Adipose tissue (tissue), 3 donors: ENCODE data around the gene ITGA3. TPM values are rescaled to one million over a fixed set of nuclear protein-coding genes. Genes with fewer than 3 reads are reported as not detected.

Source experiments
- H3K27ac ChIP-seq: one replicate; pipeline ENCODE4 v1.5.1; 2013; ENCODE audit warnings: low read depth, low read length
- WGBS, 3 donors: extraction: QIAGEN DNeasy Blood & Tissue Kit; methylation state at CpG; one replicate each; pipeline ENCODE4 v1.1.7; 2013; 5-methylcytosine and 5-hydroxymethylcytosine counted together
- polyA plus RNA-seq, 3 donors: library from polyadenylated mRNA; stranded (reverse); fragments of 200-250 nt; gene quantifications; one replicate each; pipeline ENCODE4 v1.2.3, GENCODE V29; 2013
- donor health status: healthy with polysubstance abuse.
- donor health status: Bipolar disorder and iron deficiency.
- donor health status: healthy.

The ITGA3 gene
- polyA plus RNA-seq, 3 donors = 13.2 to 19.1 (median 13.4) TPM

DNA sequence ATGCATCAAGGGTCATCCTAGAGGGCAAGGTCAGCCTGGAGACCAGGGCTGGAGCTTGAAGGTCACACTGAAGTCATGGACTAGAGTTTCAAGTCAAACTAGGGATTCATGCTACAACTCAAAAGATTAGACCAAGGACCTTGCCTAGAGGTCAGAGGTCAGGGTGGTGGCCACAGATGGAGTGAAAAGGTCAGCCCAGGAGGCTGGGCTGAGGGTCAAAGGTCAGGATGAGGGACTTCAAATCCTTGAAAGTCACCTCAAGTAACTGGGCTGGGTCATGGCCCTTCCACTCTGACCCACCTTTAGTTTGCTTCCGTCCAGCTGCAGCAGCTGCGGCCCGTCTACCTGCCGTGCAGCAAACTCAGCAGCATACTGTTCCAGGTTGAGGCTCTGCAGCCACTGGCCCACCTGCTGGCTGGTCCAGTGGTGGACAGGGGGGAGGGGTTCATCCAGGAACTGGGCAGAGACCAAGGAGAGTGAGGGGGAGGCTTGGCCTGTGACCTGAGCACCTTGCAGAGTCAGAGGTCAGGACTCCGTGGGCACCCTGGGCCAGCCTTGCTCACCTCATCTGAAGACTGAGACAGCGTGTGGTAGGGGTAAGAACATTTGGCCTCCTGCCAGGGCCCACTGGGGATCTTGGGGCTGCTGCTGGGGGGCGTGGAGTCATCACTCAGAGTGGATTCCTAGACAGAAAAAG is 57.9 kb downstream of the ITGA3 start:
- H3K27ac ChIP-seq = no peak overlapping the region
- WGBS, 3 donors = 81 to 85% (median 82%) methylated on average over 7 of the region's 7 CpGs

- no peak overlapping the region for H3K27ac ChIP-seq
- WGBS, 3 donors = 76 to 88% (median 85%) methylated on average over 4 of the region's 4 CpGs
Observed at GRCh38 chr17:50114401-50114800, 58.5 kb downstream of the ITGA3 start.

DNA sequence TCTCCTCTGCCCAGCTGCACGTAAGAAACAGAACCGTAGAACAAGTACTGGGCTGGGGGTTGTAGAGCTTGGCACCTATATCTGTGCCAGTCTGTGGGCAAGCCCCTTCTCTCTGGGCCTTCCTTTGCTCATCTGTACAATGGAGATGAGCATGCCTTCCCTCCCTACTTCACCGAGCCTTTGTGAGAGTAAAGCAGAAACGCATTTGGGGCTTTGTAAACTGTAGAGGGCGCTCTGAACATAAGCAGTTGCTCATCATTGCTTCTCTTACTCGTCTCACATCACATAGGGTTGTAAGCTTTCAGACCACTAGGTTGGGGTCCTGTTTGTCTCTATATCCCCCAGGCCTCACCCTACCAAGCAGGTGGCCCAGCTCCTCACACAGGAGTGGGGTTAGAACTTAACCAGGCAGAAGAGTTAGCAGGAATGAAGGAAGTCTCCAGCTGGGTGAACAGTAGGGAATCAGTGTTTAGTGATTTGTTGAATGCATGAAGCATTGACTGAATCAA is 59.0 kb downstream of the ITGA3 start:
- 13 to 24% (median 23%) methylated on average over 6 of the region's 6 CpGs for WGBS, 3 donors
- no peak overlapping the region for H3K27ac ChIP-seq

DNA sequence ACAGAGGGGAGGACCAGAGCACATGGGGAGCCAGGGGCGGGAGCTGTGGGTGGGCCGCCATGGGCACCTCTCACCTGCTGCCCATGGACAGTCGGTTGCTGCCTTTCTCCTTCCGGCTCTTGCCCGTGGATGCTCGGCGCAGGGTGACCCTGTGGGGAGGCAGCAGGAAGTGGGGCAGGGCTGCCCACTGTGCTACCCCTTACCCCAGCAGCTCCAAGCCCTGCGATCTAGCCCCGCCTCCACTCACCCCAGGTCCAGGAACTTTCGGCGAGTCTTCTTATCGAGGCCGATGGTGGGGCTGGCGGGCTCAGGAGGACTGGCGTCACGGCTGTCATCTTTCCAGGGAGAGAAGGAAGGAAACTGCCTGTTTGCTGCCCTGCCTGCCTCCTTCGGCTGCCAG is 59.8 kb downstream of the ITGA3 start:
- H3K27ac ChIP-seq = no peak overlapping the region
- WGBS, 3 donors = 53 to 67% (median 57%) methylated on average over 11 to 17 of the region's 17 CpGs

GRCh38 chr17:50117202-50118051 is 61.5 kb downstream of the ITGA3 start:
- 14 to 15% (median 14%) methylated on average over 50 to 64 of the region's 64 CpGs for WGBS, 3 donors

GRCh38 chr17:50118076-50118827 is 62.3 kb downstream of the ITGA3 start:
- WGBS, 3 donors = 67 to 75% (median 72%) methylated on average over 22 to 23 of the region's 23 CpGs
- no peak overlapping the region for H3K27ac ChIP-seq

More at GRCh38 chr17:50117202-50118051, 61.5 kb downstream of the ITGA3 start:
- H3K27ac ChIP-seq = no peak overlapping the region

- H3K27ac ChIP-seq = no peak overlapping the region
- WGBS, 3 donors = 76 to 91% (median 84%) methylated on average over 4 of the region's 4 CpGs
Observed at GRCh38 chr17:50118828-50119218, 62.9 kb downstream of the ITGA3 start.

- WGBS, 3 donors = 91 to 96% (median 92%) methylated on average over 7 of the region's 7 CpGs
- no peak overlapping the region for H3K27ac ChIP-seq
Observed at GRCh38 chr17:50120475-50121253, 64.8 kb downstream of the ITGA3 start.

DNA sequence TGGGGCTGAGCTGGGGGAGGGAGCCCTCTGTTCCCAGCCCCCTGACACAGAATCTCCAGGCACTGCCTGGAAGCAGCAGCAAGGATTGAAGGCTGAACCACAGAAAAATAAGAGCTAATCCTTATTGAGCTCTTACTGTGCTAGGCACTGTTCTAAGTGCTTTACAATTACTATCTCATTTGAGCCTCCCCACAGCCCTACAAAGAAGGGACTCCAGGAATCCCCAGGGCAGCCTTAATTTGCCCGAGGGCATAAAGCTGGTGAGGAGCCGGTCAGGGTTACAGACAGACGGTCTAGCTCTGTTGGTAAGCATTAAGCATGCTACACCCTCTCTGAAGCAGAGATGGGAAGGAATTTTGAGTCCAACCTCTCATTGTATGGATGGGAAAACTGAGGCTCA is 67.0 kb downstream of the ITGA3 start:
- no peak overlapping the region for H3K27ac ChIP-seq
- 85 to 91% (median 91%) methylated on average over 3 of the region's 3 CpGs for WGBS, 3 donors

DNA sequence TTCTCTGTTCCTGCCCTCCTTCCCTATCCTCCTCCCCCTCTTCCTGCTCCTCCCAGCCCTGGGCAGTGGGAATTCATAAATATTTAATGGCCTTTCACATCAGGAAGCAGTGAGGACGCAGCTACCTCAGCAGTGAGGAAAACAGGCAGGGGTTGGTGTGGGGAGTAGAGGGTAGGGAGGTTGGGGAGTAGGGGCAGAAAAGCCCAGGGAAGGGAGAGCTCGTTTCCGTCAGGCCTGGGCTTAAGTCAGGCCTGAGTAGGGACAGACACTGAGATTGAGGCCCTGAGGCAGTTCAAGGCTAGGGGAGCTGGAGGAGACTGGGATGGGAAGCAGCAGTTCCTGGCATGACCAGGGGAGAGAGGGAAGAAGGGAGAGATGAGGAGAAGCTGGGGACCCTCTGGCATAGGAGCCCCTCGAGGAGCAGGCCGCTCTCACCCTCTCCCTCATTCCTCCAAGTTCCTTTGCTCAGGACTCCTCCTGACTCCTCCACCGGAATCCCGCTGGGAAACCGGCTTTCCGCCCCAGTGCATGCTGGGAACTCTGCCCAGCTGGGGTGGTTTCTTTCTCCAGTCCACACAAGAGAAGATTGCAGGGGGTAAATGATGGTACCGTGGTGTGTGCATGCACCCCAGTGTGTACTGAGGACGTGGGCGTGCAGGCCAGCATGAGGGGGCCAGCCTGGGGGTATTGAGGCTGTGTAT is 67.9 kb downstream of the ITGA3 start:
- H3K27ac ChIP-seq = no peak overlapping the region
- WGBS, 3 donors = 40 to 56% (median 47%) methylated on average over 11 to 12 of the region's 12 CpGs

DNA sequence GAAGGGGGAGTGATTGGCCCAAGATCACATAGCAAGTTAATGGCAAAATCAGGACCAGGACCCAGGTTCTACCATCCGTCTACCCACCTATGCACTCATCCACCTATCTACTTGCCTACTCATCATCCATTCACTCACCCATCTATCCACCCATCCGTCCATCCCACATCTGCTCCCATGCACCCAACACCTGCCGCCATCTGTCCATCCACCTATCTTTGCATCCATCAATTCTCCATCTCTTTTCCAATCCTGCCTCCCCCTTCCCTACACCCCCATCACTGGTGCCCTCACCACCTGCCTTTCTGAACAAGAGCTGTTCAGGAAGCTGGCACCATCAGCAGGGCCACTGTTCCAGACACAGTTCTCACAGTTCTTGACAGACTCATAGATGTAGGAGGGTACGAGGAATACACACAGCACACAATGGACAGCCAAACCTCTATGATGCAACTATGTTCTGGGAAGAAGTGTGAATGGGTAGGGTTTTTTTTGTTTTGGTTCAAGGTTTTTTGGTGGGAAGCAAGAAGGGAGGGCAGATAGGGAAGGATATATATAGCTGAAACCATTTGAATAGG is 69.6 kb downstream of the ITGA3 start:
- 90 to 97% (median 95%) methylated on average over 4 of the region's 4 CpGs for WGBS, 3 donors
- no peak overlapping the region for H3K27ac ChIP-seq

DNA sequence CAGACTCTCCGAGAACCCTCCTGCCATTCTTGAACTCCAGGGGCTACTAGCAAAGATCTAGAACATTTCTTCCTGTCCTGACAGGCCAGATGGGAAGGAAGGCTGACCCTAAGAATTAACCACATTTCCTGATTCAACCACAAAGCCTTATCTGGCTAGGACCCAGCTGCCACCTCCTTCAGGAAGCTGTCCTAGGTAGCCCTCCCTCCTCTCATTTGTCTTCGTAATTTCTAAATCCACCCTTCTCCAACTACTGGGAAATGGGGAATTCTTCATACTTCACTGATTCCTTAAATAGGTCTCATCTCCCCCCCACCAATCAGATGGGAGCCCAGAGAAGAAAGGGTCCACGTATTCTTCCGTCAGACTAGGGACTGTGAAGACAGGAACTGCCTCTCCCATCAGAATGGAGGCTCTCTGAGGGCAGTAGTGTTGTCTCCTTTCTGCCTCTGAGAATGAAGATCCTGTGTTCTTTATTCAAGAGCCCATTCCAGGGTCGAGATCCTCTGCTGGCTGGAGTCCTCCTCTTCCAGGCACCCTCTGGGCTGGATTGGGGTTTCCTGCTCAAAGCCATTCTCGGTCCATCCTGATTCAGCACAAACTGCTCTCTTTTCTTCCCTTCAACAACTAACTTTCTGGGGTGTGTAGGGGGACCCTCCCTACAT is 71.9 kb downstream of the ITGA3 start:
- 39 to 73% (median 41%) methylated on average over 6 of the region's 6 CpGs for WGBS, 3 donors
- no peak overlapping the region for H3K27ac ChIP-seq

DNA sequence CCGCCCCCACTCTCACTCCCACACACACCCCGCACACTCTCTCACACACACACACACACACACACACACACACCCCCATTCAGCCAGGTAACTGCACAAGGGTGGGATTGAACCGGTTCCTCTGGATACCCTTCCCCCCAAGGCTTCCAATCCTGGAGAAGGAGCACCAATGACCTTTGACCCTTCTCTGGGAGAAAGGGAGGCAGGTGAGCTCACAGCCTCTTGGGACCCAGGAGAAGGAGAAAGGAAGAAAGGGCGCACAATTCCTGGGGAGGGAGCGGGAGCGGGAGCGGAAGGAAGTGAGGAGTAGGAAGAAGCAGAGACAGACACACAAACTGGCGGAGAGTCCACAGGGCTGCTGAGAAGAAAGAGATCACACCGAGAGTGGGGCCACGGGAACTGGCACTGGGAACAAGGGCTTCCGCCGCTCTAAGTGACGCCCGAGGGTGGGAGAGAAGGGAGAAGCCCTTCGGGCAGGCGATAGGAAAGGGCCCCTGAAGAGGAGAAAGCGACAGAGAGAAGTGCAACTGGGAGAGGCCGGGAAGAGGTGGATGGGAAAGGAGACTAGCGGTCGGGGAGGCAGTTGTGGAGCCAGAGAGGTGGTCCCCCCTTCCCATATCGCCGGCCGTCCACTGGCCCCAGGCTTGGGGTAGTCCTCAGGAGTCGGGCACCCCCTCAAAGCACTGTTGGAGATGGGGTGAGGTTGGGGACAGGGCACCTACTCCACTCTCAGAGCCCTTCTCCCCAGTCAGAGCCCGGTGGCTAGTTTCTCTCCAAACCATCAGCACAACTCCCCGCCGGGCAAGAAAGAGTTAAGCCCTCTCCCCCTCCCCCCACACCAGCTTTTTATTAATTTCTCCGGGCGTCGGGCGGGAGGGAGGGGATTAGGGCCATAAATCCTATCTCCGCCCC is 72.8 kb downstream of the ITGA3 start:
- 13 to 20% (median 20%) methylated on average over 28 to 32 of the region's 32 CpGs for WGBS, 3 donors
- H3K27ac ChIP-seq = no peak overlapping the region

DNA sequence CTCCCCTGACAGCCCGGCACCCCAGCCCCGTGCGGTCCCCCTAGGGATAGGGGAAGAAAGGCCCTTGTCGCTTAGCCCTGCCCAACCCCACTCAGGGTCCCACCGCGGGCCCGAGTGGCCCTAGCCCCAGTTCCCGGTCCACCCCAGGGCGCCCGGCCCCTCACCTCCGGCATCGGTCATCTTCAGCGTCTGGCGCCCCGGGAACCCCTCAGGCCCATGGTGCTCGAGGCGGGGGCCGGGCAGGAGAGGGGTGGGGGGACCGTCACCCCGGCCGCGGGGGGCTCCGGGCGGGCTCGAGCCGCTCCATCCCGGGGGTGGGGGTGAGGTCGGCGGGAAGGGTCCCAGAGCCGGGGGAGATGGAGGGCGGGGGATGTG is 73.4 kb downstream of the ITGA3 start:
- H3K27ac ChIP-seq = no peak overlapping the region
- WGBS, 3 donors = 0 to 2% (median 1%) methylated on average over 27 to 31 of the region's 31 CpGs

GRCh38 chr17:50129728-50130558 is 74.0 kb downstream of the ITGA3 start, which contains the start of gene SAMD14:
Gene SAMD14, minus strand, starts transcription at chr17:50130160. Its CDS starts 5,201 bp downstream, at chr17:50124959.
- no peak within 1 kb of the TSS for H3K27ac ChIP-seq
- 1 to 4% (median 3%) methylated on average over 43 to 82 of the region's 84 CpGs for WGBS, 3 donors
